HG02763 (cell line): ENCODE measurements around the gene DCTD.

Experiments used
- ATAC-seq: cut with Tn5 transposase; IDR thresholded peaks from one replicate; pipeline ENCODE4 v1.9.1; 2021; ENCODE audit warnings: mild to moderate bottlenecking, moderate library complexity; ENCODE audit not compliant: unreplicated experiment

DCTD gene

GRCh38 chr4:182874304-182874751 lies 42.9 kb downstream of the DCTD start:
- ATAC-seq = no peak

DNA sequence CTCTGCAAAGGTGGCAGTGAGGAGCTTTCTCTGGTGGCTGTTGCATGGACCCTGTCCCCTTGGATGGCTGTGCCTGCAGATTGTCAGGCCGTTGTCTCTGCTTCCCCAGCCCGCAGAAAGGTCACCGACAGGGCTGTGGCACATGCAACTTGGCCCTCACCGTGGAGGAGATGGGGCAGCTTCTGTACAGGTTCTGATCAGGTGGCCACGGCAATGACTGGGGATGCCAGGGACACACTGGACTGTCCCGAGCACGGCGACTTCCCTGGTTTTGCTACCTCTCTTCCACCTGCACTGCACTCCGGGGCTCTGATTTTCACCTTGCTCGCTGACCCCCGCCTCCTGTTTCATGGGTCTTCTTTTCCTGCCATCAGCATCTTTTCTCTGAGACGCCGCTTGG lies 43.5 kb downstream of the DCTD start:
- ATAC-seq = no peak

DNA sequence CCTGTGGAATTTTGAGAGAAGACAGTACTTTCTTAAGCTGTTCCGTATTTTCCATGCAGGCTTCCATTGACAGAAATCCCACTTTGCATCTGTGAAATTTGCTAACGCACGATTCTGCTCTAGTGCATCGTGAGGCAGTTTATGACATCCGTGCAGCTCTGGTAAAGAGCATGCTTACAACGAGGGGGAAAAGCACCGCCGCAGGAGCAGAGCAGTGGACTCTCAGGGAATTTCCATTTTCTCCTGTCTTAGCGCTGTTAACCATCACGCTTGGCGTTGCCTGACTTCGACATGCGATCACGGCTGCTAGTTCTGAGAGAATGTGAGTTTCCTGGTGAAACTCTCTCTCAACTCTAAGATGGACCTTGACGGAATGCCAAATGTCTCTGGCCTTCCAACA lies 43.9 kb downstream of the DCTD start:
- no peak for ATAC-seq

GRCh38 chr4:182872886-182873285 lies 44.3 kb downstream of the DCTD start:
- ATAC-seq = no peak

DNA sequence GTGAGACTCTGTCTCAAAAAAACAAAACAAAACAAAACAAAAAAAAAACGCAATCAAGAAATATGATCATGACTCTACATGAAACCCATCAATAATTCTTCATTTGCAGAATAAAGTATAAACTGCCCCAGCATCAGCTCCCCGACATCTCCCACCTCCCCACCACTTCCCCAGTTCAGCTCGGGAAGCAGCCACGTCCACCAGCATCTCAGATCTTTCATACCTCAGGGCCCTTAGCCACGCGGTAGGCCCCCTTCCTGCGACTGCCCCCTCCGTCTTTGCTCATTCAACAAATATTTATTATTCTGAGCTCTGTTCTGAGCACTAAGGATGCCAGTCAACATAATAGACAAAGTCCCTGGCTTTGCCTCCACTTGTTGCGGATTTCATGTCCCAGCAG lies 45.6 kb downstream of the DCTD start:
- ATAC-seq = no peak

DNA sequence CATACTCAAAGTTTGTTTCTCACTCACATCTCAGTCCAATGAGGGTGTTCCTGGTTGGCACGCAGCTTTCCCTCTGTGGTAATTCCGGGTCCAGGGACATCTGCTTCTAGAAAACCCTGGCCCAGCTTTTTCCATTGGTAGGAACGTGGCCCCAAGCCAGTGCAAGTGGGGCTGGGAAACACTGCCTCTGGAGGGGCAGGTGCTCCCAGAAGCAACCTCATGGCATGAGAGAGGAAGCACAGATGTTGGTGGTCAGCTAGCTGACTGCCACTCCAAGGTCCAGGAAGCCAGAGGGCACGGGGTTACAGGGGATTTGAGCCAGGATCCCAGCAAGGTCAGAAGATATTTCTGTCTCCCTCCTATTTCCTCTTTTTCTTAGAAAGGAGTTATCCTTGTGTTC lies 47.5 kb downstream of the DCTD start:
- no peak for ATAC-seq

DNA sequence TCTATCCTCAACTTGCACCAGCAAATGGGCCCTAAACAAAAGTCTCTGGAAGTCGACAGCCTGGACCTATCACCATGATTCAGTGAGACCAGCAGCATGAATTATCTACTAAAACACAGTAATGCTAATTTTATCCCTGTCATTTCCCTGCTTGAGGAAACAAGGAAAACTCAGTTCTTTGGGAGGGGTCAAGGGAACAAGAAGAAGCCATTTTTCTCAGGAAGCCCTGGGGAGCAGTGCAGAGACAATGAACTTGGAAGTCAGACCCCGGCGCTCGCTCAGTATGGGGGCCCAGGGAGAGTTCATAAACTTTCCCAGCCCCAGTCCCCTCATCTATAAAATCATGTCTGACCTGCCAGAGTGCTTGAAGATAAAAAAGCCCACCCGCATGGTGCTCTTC lies 50.4 kb downstream of the DCTD start:
- ATAC-seq = no peak

DNA sequence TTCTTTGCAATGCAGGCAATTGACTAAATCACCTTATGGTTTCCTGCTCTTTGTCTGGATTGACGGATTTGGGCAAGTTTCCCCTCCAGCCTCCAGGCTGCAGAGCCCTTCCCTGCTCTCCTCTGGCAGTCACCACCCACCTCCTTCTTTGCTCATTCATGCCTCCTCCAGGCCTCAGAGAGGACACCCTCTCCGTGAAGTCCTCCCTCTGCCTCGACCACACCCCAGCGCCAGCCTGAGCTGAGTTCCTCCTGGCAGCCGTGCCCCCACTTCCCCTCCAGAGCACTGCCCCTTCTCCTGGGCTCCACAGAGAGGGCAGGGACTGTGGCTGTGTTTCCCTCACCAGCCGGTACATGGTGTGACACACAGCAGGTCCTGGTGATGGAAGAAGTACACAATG lies 53.7 kb downstream of the DCTD start:
- ATAC-seq = no peak

GRCh38 chr4:182862921-182863320 lies 54.3 kb downstream of the DCTD start:
- ATAC-seq = no peak

- no peak for ATAC-seq
Observed at GRCh38 chr4:182862141-182862875, 54.9 kb downstream of the DCTD start.

GRCh38 chr4:182861346-182861745 lies 55.8 kb downstream of the DCTD start:
- ATAC-seq = no peak

GRCh38 chr4:182859730-182860129 lies 57.5 kb downstream of the DCTD start:
- ATAC-seq = no peak

DNA sequence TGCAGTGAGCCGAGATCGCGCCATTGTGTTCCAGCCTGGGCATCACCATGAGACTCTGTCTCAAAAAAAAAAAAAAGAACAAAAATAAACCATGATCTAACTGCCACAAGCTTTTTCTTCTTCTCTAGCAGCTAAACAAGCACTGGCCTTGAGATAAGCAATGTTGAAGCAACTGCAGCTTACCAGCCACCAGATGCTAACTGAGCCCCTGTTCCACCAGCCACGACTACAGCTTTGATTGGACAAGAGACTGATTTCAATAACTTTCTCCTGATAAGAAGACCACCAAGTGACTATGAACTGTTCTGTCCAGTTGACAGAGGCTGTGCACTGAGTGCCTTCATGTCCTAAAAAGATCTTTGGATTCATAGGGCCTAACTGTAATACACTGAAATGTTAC lies 58.5 kb downstream of the DCTD start:
- no peak for ATAC-seq

DNA sequence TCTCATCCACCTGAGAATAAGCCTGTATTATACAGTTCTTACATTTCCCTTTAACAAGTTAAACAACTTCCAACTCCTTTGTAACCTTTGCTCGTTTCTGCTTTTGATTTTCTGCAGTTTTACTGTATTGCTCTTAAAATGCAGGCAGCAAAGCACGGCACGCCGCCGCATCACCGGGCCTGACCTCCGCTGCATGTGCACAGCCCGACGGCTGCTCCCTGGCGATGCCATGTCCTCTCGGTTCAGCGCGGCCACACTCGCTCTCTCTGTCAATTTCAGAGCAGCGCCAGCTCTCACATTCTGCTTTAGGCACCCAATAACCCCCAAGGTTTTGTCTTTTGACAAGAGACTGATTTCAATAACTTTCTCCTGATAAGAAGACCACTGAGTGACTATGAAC lies 60.3 kb downstream of the DCTD start:
- no peak for ATAC-seq

DNA sequence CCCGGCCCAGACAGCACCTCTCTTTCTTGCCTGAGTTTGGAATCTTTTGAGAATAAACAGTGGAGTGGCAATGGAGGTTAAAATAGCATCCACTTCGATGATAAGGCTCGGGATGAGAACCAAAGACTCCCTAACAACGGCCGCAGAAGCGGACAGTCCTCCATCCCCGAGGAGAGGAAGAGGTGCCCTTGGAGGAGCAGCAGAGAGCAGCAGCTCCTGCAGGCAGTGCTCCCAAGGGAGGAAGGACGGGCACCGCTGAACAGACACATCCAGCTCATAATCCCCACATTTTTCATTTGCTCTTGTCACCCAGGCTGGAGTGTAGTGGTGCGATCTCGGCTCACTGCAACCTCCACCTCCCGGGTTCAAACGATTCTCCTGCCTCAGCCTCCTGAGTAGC lies 61.3 kb downstream of the DCTD start:
- ATAC-seq = no peak

- ATAC-seq = no peak
Observed at GRCh38 chr4:182855312-182855711, 61.9 kb downstream of the DCTD start.

- no peak for ATAC-seq
Observed at GRCh38 chr4:182854466-182854865, 62.7 kb downstream of the DCTD start.

DNA sequence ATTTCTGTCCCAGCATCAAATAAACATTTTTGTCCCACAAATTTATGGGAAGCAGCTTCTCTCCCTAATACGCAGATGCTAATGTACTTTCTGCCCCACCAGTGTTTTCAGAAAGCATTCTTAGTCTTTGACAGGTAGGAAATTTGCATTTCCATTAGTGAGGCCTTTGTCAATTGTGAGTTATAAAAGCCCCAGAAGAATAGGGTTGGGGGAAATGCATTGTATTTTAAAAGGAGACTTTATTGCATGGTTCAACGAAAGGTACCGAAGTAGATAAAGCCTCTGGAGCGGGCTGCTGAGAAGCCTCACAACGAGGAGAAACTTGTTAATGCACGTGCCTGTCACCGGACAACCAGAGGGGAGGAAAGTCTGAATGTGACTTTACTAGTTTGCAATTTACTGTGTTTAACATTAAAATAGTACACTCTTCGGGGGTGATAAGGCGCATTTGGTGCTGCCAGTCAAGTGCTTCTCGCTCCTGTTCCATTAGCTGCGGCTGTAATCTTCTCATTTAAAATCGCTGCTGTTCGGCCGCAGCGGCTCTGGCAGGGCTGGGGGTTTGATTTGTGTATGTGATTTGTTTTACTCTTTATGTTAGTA lies 63.4 kb downstream of the DCTD start:
- no peak for ATAC-seq

GRCh38 chr4:182848685-182849084 lies 68.5 kb downstream of the DCTD start:
- no peak for ATAC-seq

DNA sequence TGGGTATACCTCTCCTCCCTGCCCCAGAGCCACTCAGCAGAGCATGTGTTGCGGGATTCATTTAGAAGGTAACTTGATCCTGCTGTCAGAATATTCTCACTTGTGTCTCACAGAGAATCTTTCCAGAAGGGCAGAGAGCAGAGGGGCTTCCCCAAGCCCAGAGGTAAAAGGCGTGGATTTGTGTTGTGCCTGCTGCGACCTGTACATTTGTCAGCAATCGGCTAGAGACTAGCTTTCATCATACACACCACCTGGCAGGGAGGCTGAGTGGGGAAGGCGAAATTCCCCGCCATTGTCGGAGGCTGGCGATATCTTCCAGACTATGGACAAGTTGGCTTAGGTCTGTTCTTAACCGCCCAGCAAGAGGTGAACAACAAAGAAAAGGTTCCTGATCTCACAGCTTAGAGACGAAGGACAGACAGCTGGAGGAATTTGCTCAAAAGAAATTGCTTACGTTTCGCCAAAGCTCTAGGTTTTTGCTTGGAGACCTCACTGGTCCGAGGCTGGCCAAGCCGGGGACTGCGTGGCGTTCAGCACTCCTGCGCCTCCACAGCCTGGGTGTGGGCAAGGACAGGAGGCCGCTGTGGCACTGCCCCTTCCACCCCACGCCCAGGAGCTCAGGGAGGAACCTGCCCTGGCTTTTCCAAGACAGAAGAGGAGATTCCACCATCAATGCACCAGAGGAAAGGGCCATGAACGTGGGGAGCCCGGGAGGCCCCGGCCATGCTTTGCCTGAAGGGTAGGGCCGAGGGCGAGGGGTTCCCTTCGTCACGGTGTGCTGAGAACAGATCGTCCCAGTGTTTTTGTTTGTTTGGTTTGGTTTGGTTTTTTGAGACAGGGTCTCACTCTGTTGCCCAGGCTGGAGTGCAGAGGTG lies 69.4 kb downstream of the DCTD start:
- ATAC-seq = no peak

DNA sequence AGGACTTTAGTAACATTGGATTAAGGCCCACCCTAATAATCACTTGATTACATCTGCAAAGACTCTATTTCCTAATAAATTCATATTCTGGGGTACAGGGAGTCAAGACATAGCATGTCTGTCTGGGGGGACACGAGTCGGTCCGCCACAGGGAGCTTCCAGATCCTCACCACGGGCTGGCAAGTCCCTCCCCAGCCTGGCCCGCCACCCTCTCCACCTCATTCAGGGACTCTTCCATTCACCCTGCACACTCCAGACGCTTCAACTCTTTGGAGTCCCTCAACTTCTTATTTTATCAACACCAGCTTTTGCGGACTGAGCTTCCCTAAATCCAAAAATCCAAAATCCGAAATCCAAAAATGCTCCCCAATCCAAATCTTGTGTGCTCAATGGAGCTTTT lies 71.2 kb downstream of the DCTD start:
- no peak for ATAC-seq

- ATAC-seq = no peak
Observed at GRCh38 chr4:182845618-182846017, 71.6 kb downstream of the DCTD start.
